Activated CD8-positive, alpha-beta memory T cell treated with anti-CD3 and anti-CD28 coated beads, Interleukin-2, amount 50 U/mL, for 48 hours (primary cell): Measurements from ENCODE around the gene ZFYVE28.
"Not testable (repeated sequence)": the region's sequence is repeated elsewhere in the genome, so short reads cannot be mapped to it uniquely, and the experiment has no call there.

Experiments
- DNase-seq: peaks from one replicate; pipeline ENCODE4 v3.0.0-alpha.2; 2020

Gene ZFYVE28

GRCh38 chr4:2446656-2447564 is 28.5 kb upstream of the ZFYVE28 start:
- no peak for DNase-seq

GRCh38 chr4:2445571-2445970 is 27.1 kb upstream of the ZFYVE28 start:
- DNase-seq = no peak

GRCh38 chr4:2445130-2445529 is 26.7 kb upstream of the ZFYVE28 start:
- no peak for DNase-seq

GRCh38 chr4:2443956-2444740 is 25.7 kb upstream of the ZFYVE28 start:
- DNase-seq = no peak

GRCh38 chr4:2443061-2443730 is 24.8 kb upstream of the ZFYVE28 start:
- DNase-seq = no peak

- DNase-seq = no peak
Measured at GRCh38 chr4:2442175-2442993, 23.9 kb upstream of the ZFYVE28 start.

GRCh38 chr4:2441393-2442174 is 23.1 kb upstream of the ZFYVE28 start:
- peak; percentile 89 for DNase-seq

GRCh38 chr4:2438822-2439718 is 20.6 kb upstream of the ZFYVE28 start:
- no peak for DNase-seq

- no peak for DNase-seq
Measured at GRCh38 chr4:2437475-2438215, 19.2 kb upstream of the ZFYVE28 start.

- DNase-seq = no peak
Measured at GRCh38 chr4:2436761-2437474, 18.5 kb upstream of the ZFYVE28 start.

- no peak for DNase-seq
Measured at GRCh38 chr4:2436301-2436700, 17.9 kb upstream of the ZFYVE28 start.

- DNase-seq = no peak
Measured at GRCh38 chr4:2434420-2434819, 16.0 kb upstream of the ZFYVE28 start.

- no peak for DNase-seq
Measured at GRCh38 chr4:2433609-2434350, 15.3 kb upstream of the ZFYVE28 start.

GRCh38 chr4:2432991-2433530 is 14.6 kb upstream of the ZFYVE28 start:
- DNase-seq = no peak

- DNase-seq = no peak
Measured at GRCh38 chr4:2432004-2432403, 13.6 kb upstream of the ZFYVE28 start.

- not testable (repeated sequence) for DNase-seq
Measured at GRCh38 chr4:2429945-2430757, 11.7 kb upstream of the ZFYVE28 start.
